CD4-positive, alpha-beta memory T cell (primary cell): ENCODE results near the gene CDH13. TPM values are rescaled to one million over a fixed set of nuclear protein-coding genes. Genes with fewer than 3 reads are reported as not detected.

ENCODE experiments used
- CTCF ChIA-PET: fragments of 350-600 bp; sonication (Branson Sonifier 250); formaldehyde crosslinking; loops from one replicate; lab custom pipeline; 2021; ENCODE audit warnings: inconsistent platforms; ENCODE audit not compliant: partially characterized antibody; lab: Charles Lee
- POLR2A ChIA-PET: fragments of 350-600 bp; sonication (Branson Sonifier 250); formaldehyde crosslinking; loops from one replicate; lab custom pipeline; 2021; ENCODE audit not compliant: partially characterized antibody; lab: Charles Lee
- DNase-seq, 5 donors: peaks; one replicate each; pipeline versions ENCODE4 v3.0.0 to v3.0.0-alpha.2; 2020 to 2022; ENCODE audit warnings: mixed read lengths in 1 of 5
- H3K27ac ChIP-seq: one replicate; pipeline ENCODE4 v1.7.0; 2013; ENCODE audit warnings: low read depth, low read length
- H3K27me3 ChIP-seq: 2 replicates; pipeline ENCODE4 v1.7.0; 2013; ENCODE audit warnings: mild to moderate bottlenecking, low read length, moderate library complexity; ENCODE audit not compliant: insufficient read depth
- H3K36me3 ChIP-seq: 2 replicates; pipeline ENCODE4 v1.7.0; 2013; ENCODE audit warnings: mild to moderate bottlenecking, low read length, moderate library complexity; ENCODE audit not compliant: insufficient read depth
- H3K4me1 ChIP-seq: 2 replicates; pipeline ENCODE4 v1.7.0; 2013; ENCODE audit warnings: mild to moderate bottlenecking, low read length, moderate library complexity; ENCODE audit not compliant: insufficient read depth
- H3K4me3 ChIP-seq, 2 donors: one replicate each; pipeline ENCODE4 v1.7.0; 2013; ENCODE audit warnings: low read length in 2 of 2, mild to moderate bottlenecking in 1 of 2
- H3K9me3 ChIP-seq, 2 donors: one replicate each; pipeline ENCODE4 v1.7.0; 2013; ENCODE audit warnings: low read length in 2 of 2, control low read depth in 1 of 2; ENCODE audit not compliant: control insufficient read depth in 1 of 2
- H3K27ac Mint-ChIP-seq, 7 donors: one replicate each; pipeline ENCODE4 v1.8.0; 2020 to 2021; ENCODE audit warnings: mixed read lengths in 7 of 7, mild to moderate bottlenecking in 6 of 7, inconsistent platforms in 3 of 7, moderate library complexity in 3 of 7
- H3K27me3 Mint-ChIP-seq, 2 donors: one replicate each; pipeline ENCODE4 v1.8.0; 2020 to 2021; ENCODE audit warnings: mixed read lengths in 2 of 2
- H3K36me3 Mint-ChIP-seq, 2 donors: one replicate each; pipeline ENCODE4 v1.8.0; 2020 to 2021; ENCODE audit warnings: mixed read lengths in 2 of 2, inconsistent platforms in 1 of 2, mild to moderate bottlenecking in 1 of 2
- H3K4me1 Mint-ChIP-seq, 4 donors: one replicate each; pipeline ENCODE4 v1.8.0; 2020 to 2021; ENCODE audit warnings: mixed read lengths in 4 of 4, mild to moderate bottlenecking in 1 of 4
- H3K4me3 Mint-ChIP-seq, 8 donors: one replicate each; pipeline ENCODE4 v1.8.0; 2020 to 2021; ENCODE audit warnings: mixed read lengths in 8 of 8, mild to moderate bottlenecking in 7 of 8, moderate library complexity in 6 of 8, inconsistent platforms in 3 of 8
- H3K9me3 Mint-ChIP-seq, 8 donors: one replicate each; pipeline ENCODE4 v1.8.0; 2020 to 2021; ENCODE audit warnings: mixed read lengths in 8 of 8, mild to moderate bottlenecking in 5 of 8, inconsistent platforms in 3 of 8, moderate library complexity in 1 of 8
- intact Hi-C: fragments of 100-400 bp; cut with micrococcal nuclease; formaldehyde crosslinking; loops from one replicate; pipeline ENCODE4 v1.15.1; 2023
- polyA plus RNA-seq, 2 donors: library from polyadenylated mRNA; unstranded; fragments of 300-500 nt; fragmentation: Illumina TruSeq; gene quantifications; one replicate each; pipeline ENCODE4 v1.2.3, GENCODE V29; 2021
- total RNA-seq, 2 experiments: library from RNA; stranded (reverse); gene quantifications; one replicate each; pipeline ENCODE4 v1.2.3, GENCODE V29; 2021

CDH13 gene
- total and polyA plus RNA-seq, 4 experiments from 2014 or later, result not detected

DNA sequence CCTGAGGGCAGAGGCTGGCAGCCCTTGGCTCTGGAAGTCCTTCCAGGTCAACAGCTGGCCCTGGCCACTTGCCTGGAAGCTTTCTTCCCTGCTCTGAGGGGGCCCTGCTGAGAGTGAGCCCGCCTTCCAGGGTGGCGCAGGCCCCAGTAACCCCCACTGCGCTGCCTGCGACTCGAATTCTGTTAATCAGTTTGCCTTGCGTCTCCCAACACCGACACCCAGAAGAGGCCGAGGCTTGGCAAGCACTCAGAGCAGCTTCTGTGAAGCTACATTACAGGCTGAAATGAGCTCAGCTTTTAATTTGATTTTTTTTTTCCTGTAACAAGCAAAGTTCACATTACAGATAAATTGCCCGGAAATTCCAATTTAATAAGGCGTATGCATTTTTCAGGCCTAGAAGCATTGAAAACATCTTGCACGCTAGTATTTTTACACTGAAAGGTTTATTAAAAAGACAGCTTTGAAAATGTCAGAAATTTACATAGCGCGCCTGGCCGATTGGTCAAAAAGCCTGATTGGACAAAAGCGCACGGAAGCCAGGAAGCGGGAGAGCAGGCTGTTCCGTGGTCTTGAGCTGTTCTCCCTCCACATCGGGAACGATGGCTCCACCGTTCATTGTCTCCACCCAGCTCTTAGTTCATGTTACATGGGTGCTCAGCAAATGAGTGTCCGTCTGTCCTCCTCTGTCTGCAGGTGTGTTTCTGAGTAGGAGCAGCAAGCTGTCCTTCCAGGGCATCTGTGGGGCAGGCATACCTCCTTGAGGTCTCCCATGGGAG lies 1115.5 kb downstream of the CDH13 start:
- peaks cover 0 to 12% of the 10 kb centered on the region in 2 donors for H3K27me3 Mint-ChIP-seq
- Histone ChIP-seq H3K36me3 (no peaks in the 10 kb centered on the region), H3K4me3 (no peak overlapping the region), H3K4me1 (no peaks in the 10 kb centered on the region), H3K27ac (no peak overlapping the region), H3K9me3 (no peaks in the 10 kb centered on the region), H3K27me3 (no peaks in the 10 kb centered on the region)
- no peaks in the 10 kb centered on the region for H3K4me1 Mint-ChIP-seq
- peaks cover 0 to 4% (median under 1%) of the 10 kb centered on the region in 8 donors for H3K9me3 Mint-ChIP-seq
- intact Hi-C loops, result no loop called here
- no peak overlapping the region for H3K27ac Mint-ChIP-seq
- ChIA-PET POLR2A (no interaction called here), CTCF (no interaction called here)
- DNase-seq, result no peak
- H3K4me3 Mint-ChIP-seq, result no peak overlapping the region
- H3K36me3 Mint-ChIP-seq, result no peaks in the 10 kb centered on the region

DNA sequence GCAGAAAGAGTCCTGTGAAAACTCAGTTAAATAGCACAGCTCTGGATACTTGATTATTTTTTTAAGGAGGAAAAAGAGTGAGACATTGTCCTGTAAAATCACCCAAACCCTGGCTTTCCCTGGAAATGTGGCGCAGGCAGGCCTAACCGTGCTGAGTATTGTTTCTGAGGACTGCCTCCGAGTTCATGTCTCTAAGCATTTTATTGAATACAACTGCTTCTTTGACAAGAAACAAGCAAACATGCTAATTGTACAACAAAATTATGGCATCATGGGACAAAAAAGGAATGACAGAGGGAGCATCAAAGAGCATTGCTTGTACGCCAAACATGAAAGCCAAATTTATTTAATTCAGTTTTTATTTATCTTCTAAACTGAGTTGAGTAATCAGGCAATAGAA lies 1116.5 kb downstream of the CDH13 start:
- H3K9me3 Mint-ChIP-seq, result peaks cover 0 to 4% (median under 1%) of the 10 kb centered on the region in 8 donors
- POLR2A ChIA-PET, result no interaction called here
- H3K27ac Mint-ChIP-seq, result no peak overlapping the region
- DNase-seq, result no peak
- no peak overlapping the region for H3K4me3 Mint-ChIP-seq
- peaks cover 0 to 15% of the 10 kb centered on the region in 2 donors for H3K27me3 Mint-ChIP-seq
- Histone ChIP-seq H3K9me3 (no peaks in the 10 kb centered on the region), H3K27ac (no peak overlapping the region), H3K36me3 (no peaks in the 10 kb centered on the region), H3K27me3 (no peaks in the 10 kb centered on the region), H3K4me1 (no peaks in the 10 kb centered on the region), H3K4me3 (no peak overlapping the region)
- H3K36me3 Mint-ChIP-seq, result no peaks in the 10 kb centered on the region
- intact Hi-C loops, result no loop called here
- H3K4me1 Mint-ChIP-seq, result no peaks in the 10 kb centered on the region
- CTCF ChIA-PET, result no interaction called here

DNA sequence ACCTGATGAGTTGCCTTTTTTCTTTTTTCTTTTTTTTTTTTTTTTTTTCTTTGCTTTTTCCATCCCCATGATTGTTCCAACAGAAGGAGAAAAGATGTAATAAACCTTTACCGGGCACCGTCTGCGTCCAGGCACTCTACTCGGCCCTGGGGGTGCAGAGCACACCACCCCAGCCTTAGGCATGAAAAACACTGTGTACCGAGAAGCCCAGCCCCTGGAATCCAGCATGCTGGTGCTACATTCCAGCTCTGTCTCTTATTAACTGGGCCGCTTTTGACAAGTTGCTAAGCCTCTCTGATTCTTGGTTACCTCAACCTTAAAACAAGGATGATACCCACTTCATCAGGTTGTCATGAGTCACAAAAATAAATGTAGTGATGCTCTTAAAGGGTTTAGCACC lies 1117.0 kb downstream of the CDH13 start:
- no peaks in the 10 kb centered on the region for H3K36me3 ChIP-seq
- H3K4me3 ChIP-seq, result no peak overlapping the region
- no peaks in the 10 kb centered on the region for H3K9me3 ChIP-seq
- H3K27ac Mint-ChIP-seq, result no peak overlapping the region
- no peaks in the 10 kb centered on the region for H3K4me1 Mint-ChIP-seq
- DNase-seq, result no peak
- H3K27me3 ChIP-seq, result no peaks in the 10 kb centered on the region
- H3K27ac ChIP-seq, result no peak overlapping the region
- H3K4me1 ChIP-seq, result no peaks in the 10 kb centered on the region
- H3K36me3 Mint-ChIP-seq, result no peaks in the 10 kb centered on the region
- H3K27me3 Mint-ChIP-seq, result peaks cover 0 to 17% of the 10 kb centered on the region in 2 donors
- H3K4me3 Mint-ChIP-seq, result no peak overlapping the region
- H3K9me3 Mint-ChIP-seq, result peaks cover 0 to 4% (median under 1%) of the 10 kb centered on the region in 8 donors
- ChIA-PET POLR2A (no interaction called here), CTCF (no interaction called here)
- intact Hi-C loops, result no loop called here

DNA sequence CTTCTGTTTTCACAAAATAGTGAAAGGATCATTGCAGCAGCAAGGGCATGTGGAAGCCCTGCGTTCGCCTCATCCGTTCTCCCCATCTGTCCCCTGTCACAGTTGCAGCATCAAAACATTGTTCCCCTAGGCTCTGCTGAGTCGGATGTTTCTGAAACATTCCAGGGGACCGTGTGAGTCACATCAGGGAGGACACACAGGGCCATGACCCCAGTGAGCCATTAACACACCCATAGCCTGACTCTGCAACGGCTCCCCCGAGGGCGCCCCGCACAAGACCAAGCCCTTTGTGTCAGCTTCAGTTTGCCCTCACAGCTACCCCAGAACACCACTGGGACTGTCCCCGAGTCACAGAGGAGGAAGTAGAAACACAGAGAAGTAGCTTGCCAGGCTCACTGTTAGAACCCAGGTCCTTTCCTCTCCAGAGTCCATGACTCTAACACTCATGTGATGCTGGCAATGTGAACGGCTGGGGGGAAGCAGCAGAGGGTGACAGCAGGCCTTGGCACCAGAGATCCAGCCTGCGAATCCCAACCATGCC lies 1117.7 kb downstream of the CDH13 start:
- no peaks in the 10 kb centered on the region for H3K4me1 ChIP-seq
- no peaks in the 10 kb centered on the region for H3K9me3 ChIP-seq
- H3K4me3 Mint-ChIP-seq, result no peak overlapping the region
- no peaks in the 10 kb centered on the region for H3K36me3 ChIP-seq
- H3K27me3 Mint-ChIP-seq, result peaks cover 2 to 24% of the 10 kb centered on the region in 2 donors
- CTCF ChIA-PET, result no interaction called here
- peaks cover 0 to 4% (median under 1%) of the 10 kb centered on the region in 8 donors for H3K9me3 Mint-ChIP-seq
- no peaks in the 10 kb centered on the region for H3K36me3 Mint-ChIP-seq
- no peaks in the 10 kb centered on the region for H3K27me3 ChIP-seq
- H3K4me1 Mint-ChIP-seq, result no peaks in the 10 kb centered on the region
- no peak for DNase-seq
- intact Hi-C loops, result no loop called here
- H3K27ac ChIP-seq, result no peak overlapping the region
- no peak overlapping the region for H3K27ac Mint-ChIP-seq
- POLR2A ChIA-PET, result no interaction called here
- no peak overlapping the region for H3K4me3 ChIP-seq

DNA sequence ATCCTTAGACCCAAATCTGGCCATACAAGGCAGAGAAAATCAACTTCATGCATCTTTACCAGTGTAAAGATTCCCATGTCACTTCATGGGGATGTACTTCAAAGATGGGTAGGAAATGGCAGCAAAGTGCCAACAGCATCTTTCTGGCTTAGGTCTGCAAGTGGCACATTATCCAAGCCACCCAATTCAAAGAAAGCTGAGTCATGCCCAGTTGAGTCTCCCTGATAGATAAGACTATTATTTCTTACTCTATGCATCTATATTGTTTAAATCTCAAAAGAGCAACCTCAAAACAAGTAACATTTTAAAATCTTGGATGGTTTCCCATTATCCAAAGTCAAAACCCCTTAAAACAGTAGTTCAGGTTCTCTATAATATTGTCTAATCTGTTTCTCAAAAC lies 1119.8 kb downstream of the CDH13 start:
- POLR2A ChIA-PET, result no interaction called here
- H3K9me3 ChIP-seq, result no peaks in the 10 kb centered on the region
- no peak overlapping the region for H3K4me3 Mint-ChIP-seq
- no peak overlapping the region for H3K27ac ChIP-seq
- H3K36me3 ChIP-seq, result no peaks in the 10 kb centered on the region
- no peaks in the 10 kb centered on the region for H3K27me3 ChIP-seq
- H3K36me3 Mint-ChIP-seq, result no peaks in the 10 kb centered on the region
- no peaks in the 10 kb centered on the region for H3K4me1 Mint-ChIP-seq
- no peak for DNase-seq
- H3K27ac Mint-ChIP-seq, result no peak overlapping the region
- H3K9me3 Mint-ChIP-seq, result peaks cover 0 to 4% (median 0%) of the 10 kb centered on the region in 8 donors
- H3K4me3 ChIP-seq, result no peak overlapping the region
- peaks cover 3 to 26% of the 10 kb centered on the region in 2 donors for H3K27me3 Mint-ChIP-seq
- no peaks in the 10 kb centered on the region for H3K4me1 ChIP-seq
- intact Hi-C loops, result no loop called here
- CTCF ChIA-PET, result no interaction called here

DNA sequence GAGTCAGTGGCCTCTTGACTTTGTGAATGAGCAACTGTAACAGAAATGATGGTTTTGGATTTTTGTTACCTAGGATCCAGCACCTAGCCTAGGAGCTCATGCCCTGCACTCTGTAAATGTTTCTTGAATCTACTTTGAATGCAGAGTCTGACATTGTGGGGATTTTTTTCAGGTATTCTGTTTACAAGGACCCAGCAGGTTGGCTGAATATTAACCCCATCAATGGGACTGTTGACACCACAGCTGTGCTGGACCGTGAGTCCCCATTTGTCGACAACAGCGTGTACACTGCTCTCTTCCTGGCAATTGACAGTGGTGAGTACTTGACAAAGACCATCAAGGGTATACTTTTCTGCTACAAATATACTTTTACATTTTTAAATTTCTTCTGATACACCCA lies 1121.2 kb downstream of the CDH13 start:
- no peak for DNase-seq
- intact Hi-C loops, result no loop called here
- H3K4me1 Mint-ChIP-seq, result no peaks in the 10 kb centered on the region
- H3K4me3 Mint-ChIP-seq, result no peak overlapping the region
- H3K36me3 ChIP-seq, result no peaks in the 10 kb centered on the region
- H3K27me3 Mint-ChIP-seq, result peaks cover 7 to 26% of the 10 kb centered on the region in 2 donors
- no peak overlapping the region for H3K4me3 ChIP-seq
- H3K27ac ChIP-seq, result no peak overlapping the region
- H3K9me3 ChIP-seq, result no peaks in the 10 kb centered on the region
- H3K27me3 ChIP-seq, result no peaks in the 10 kb centered on the region
- no peak overlapping the region for H3K27ac Mint-ChIP-seq
- H3K36me3 Mint-ChIP-seq, result no peaks in the 10 kb centered on the region
- ChIA-PET POLR2A (no interaction called here), CTCF (no interaction called here)
- H3K4me1 ChIP-seq, result no peaks in the 10 kb centered on the region
- peaks cover 0 to 4% (median 0%) of the 10 kb centered on the region in 8 donors for H3K9me3 Mint-ChIP-seq

DNA sequence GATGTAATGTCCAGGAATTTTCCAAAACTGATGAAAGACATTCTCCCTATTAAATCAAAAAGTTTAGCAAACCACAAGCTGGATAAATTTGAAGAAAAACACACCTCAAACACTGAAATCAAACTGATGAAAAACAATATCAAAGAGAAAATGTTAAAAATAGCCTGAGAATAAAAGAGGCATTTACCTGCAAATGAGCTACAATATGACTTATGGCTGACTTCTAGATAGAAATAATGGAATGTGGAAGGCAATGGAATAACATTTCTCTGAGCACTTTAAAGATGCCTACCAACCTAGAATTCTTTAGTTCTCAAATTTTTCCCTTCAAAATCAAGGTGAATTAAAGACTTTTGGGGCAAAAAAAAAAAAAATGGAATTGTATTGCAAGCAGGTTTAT lies 1128.6 kb downstream of the CDH13 start:
- no peak overlapping the region for H3K4me3 Mint-ChIP-seq
- peaks cover 10% of the 10 kb centered on the region in 2 donors for H3K27me3 Mint-ChIP-seq

More for the DNA sequence above, 1128.6 kb downstream of the CDH13 start:
- Mint-ChIP-seq H3K9me3 (peaks cover 0 to 18% (median 9%) of the 10 kb centered on the region in 8 donors), H3K36me3 (peaks cover 0 to 4% of the 10 kb centered on the region in 2 donors), H3K4me1 (no peaks in the 10 kb centered on the region), H3K27ac (no peak overlapping the region)
- no peaks in the 10 kb centered on the region for H3K9me3 ChIP-seq
- H3K36me3 ChIP-seq, result no peaks in the 10 kb centered on the region
- DNase-seq, result no peak
- ChIA-PET CTCF (no interaction called here), POLR2A (no interaction called here)
- H3K4me1 ChIP-seq, result no peaks in the 10 kb centered on the region
- no peaks in the 10 kb centered on the region for H3K27me3 ChIP-seq
- no peak overlapping the region for H3K27ac ChIP-seq
- intact Hi-C loops, result no loop called here
- no peak overlapping the region for H3K4me3 ChIP-seq
